K562 (cell line): ENCODE data around the gene LPIN3. TPM values are rescaled to one million over a fixed set of nuclear protein-coding genes. Genes with fewer than 3 reads are reported as not detected.

Experiments
- MITF ChIP-seq: IDR thresholded peaks from 2 replicates; pipeline ENCODE4 v1.6.1; 2014; ENCODE audit warnings: antibody characterized with exemption
- NKRF ChIP-seq: fragments of 450-650 bp; IDR thresholded peaks from 2 replicates; pipeline ENCODE4 v1.6.1; 2016; ENCODE audit warnings: borderline replicate concordance
- PTBP1 ChIP-seq: fragments of 200-400 bp; formaldehyde crosslinking; IDR thresholded peaks from 2 replicates; pipeline ENCODE4 v1.6.1; 2017; ENCODE audit warnings: low read depth, low read length
- RFX1 ChIP-seq: fragments of 450-650 bp; IDR thresholded peaks from 2 replicates; pipeline ENCODE4 v1.6.1; 2016; ENCODE audit warnings: mild to moderate bottlenecking, moderate library complexity
- ZBTB11 ChIP-seq, 3 experiments: fragments of 200-800 bp in 1 of 3; fragments of 250-450 bp in 1 of 3; fragments of 450-650 bp in 1 of 3; sonication (Bioruptor Pico) in 1 of 3; sonication (Bioruptor generic) in 1 of 3; formaldehyde crosslinking in 1 of 3; IDR thresholded peaks; 2 replicates each; pipeline versions ENCODE4 v1.6.1 to v1.8.0; 2016 to 2022; ENCODE audit warnings: mild to moderate bottlenecking in 2 of 3, missing genetic modification characterization in 2 of 3, missing compliant biosample characterization in 1 of 3, moderate library complexity in 1 of 3
- ZBTB40 ChIP-seq, 2 experiments: fragments of 450-650 bp in 1 of 2; sonication (generic) in 1 of 2; formaldehyde crosslinking in 1 of 2; IDR thresholded peaks; 2 replicates each; pipeline versions ENCODE4 v1.7.1 to v1.9.0; 2016 to 2022; ENCODE audit warnings: inconsistent platforms in 1 of 2, mild to moderate bottlenecking in 1 of 2, missing genetic modification reagents in 1 of 2
- ZNF589 ChIP-seq: fragments of 200-800 bp; sonication (Bioruptor generic); IDR thresholded peaks from 2 replicates; pipeline ENCODE4 v1.6.1; 2016; ENCODE audit warnings: low read depth, missing genetic modification characterization, missing compliant biosample characterization
- ZNF740 ChIP-seq, 3 experiments: fragments of 200-800 bp in 1 of 3; sonication (Bioruptor generic) in 1 of 3; sonication (generic) in 1 of 3; formaldehyde crosslinking in 1 of 3; IDR thresholded peaks; 2 replicates each; pipeline versions ENCODE4 v1.6.1 to v1.8.0; 2016 to 2022; ENCODE audit warnings: mild to moderate bottlenecking in 2 of 3, missing compliant biosample characterization in 2 of 3, missing genetic modification characterization in 2 of 3, missing genetic modification reagents in 1 of 3
- polyA plus RNA-seq, 8 experiments: library from polyadenylated mRNA; depleted of rRNA in 4 of 8; stranded (reverse) in 5 of 8; unstranded in 3 of 8; fragments of >200 nt; fragmentation: Nextera tagmentation in 2 of 8; fragmentation: Illumina TruSeq in 1 of 8; extraction: Ambion mirVana in 2 of 8; extraction: Trizol in 1 of 8; gene quantifications; 2 replicates each; pipeline versions ENCODE4 v1.2.1 to v1.2.3, GENCODE V29; 2011 to 2014; ENCODE audit warnings: inconsistent platforms in 1 of 8, missing spikeins in 1 of 8
- total RNA-seq, 7 experiments: library from RNA; depleted of rRNA in 6 of 7; stranded (reverse); fragments of >200 nt in 6 of 7; fragmentation: Illumina TruSeq in 2 of 7; extraction: Trizol in 2 of 7; gene quantifications; 2 replicates each; pipeline versions ENCODE4 v1.2.1 to v1.2.3, GENCODE V29; 2011 to 2021; ENCODE audit warnings: low replicate concordance in 1 of 7

The LPIN3 gene
- total and polyA plus RNA-seq, 9 of the 15 experiments (the other 6 are each of a cell fraction or from before 2014, with no cell fraction given), result 2.2 to 10.4 (median 5.9) TPM

GRCh38 chr20:41320976-41321375 is 19.6 kb upstream of the LPIN3 start (continued):
- 0 out of 2 replicates have a peak, but pooled peaks have one; percentile 50 for TF ChIP-seq ZBTB40 (IDR thresholded peaks at IDR 0.05)
- no peak for TF ChIP-seq ZBTB40 (CRISPR knock-in tag; IDR thresholded peaks at IDR 0.05)
- TF ChIP-seq RFX1, result no peak
- TF ChIP-seq PTBP1, result no peak
- TF ChIP-seq ZNF589 (CRISPR knock-in tag), result no peak
- TF ChIP-seq NKRF, result no peak
- no peak for TF ChIP-seq ZNF740 (CRISPR knock-in tag; IDR thresholded peaks at IDR 0.05)
- TF ChIP-seq ZNF740 (tag; IDR thresholded peaks at IDR 0.05), result no peak
- peak in 1 of 3 experiments; percentile 94; a peak in 2 of 6 replicates for TF ChIP-seq ZBTB11 (CRISPR knock-in tag; IDR thresholded peaks at IDR 0.05)
- no peak for TF ChIP-seq MITF
